HG03097 (cell line): Measurements from ENCODE around the gene RNF14.
"Not testable (repeated sequence)": the region's sequence is repeated elsewhere in the genome, so short reads cannot be mapped to it uniquely, and the experiment has no call there.

ENCODE experiments used
- ATAC-seq: cut with Tn5 transposase; IDR thresholded peaks from one replicate; pipeline ENCODE4 v1.9.1; 2021; ENCODE audit not compliant: unreplicated experiment, low FRiP score

The RNF14 gene

GRCh38 chr5:142011572-142012185 is 42.8 kb downstream of the RNF14 start:
- no peak for ATAC-seq

- ATAC-seq, result no peak
These were observed 43.4 kb downstream of the RNF14 start for GRCh38 chr5:142012186-142012785.

- ATAC-seq, result peak; percentile 40
These were observed 44.0 kb downstream of the RNF14 start, which contains the start of gene GNPDA1 for GRCh38 chr5:142012792-142013388. GNPDA1 (minus strand) TSS chr5:142013027; CDS start chr5:142012035, 992 bp downstream.

- ATAC-seq, result no peak
These were observed 45.0 kb downstream of the RNF14 start for GRCh38 chr5:142013734-142014521.

GRCh38 chr5:142014911-142015584 is 46.1 kb downstream of the RNF14 start:
- ATAC-seq, result no peak

- peak; percentile 39 for ATAC-seq
These were observed 47.1 kb downstream of the RNF14 start for GRCh38 chr5:142015781-142016533.

- ATAC-seq, result peak; percentile 42
These were observed 47.7 kb downstream of the RNF14 start for GRCh38 chr5:142016556-142016955.

GRCh38 chr5:142017832-142018427 is 49.0 kb downstream of the RNF14 start:
- peak; percentile 37 for ATAC-seq

- ATAC-seq, result no peak
These were observed 51.3 kb downstream of the RNF14 start for GRCh38 chr5:142020122-142020659.

- no peak for ATAC-seq
These were observed 54.9 kb downstream of the RNF14 start for GRCh38 chr5:142023836-142024235.

- ATAC-seq, result peak; percentile 97
These were observed 55.9 kb downstream of the RNF14 start for GRCh38 chr5:142024771-142025304.

GRCh38 chr5:142025637-142026036 is 56.7 kb downstream of the RNF14 start:
- ATAC-seq, result no peak

- no peak for ATAC-seq
These were observed 63.2 kb downstream of the RNF14 start for GRCh38 chr5:142032150-142032549.

- ATAC-seq, result no peak
These were observed 64.1 kb downstream of the RNF14 start for GRCh38 chr5:142032747-142033631.

GRCh38 chr5:142033632-142034567 is 65.0 kb downstream of the RNF14 start:
- not testable (repeated sequence) for ATAC-seq

- no peak for ATAC-seq
These were observed 66.1 kb downstream of the RNF14 start for GRCh38 chr5:142034994-142035393.

- no peak for ATAC-seq
These were observed 68.0 kb downstream of the RNF14 start for GRCh38 chr5:142036918-142037317.
